GM12878 (cell line): ENCODE data around the gene POLR1H. TPM values are rescaled to one million over a fixed set of nuclear protein-coding genes. Genes with fewer than 3 reads are reported as not detected.

ENCODE experiments used
- ATAC-seq: fragments of 200-7000 bp; cut with Tn5 transposase; 3 replicates; pipeline ENCODE4 v1.9.1; 2020; ENCODE audit warnings: mild to moderate bottlenecking, moderate library complexity
- BruUV-seq: library from RNA; stranded (reverse); fragments of 400-500 nt; replicated peaks from 2 replicates; lab custom pipeline; 2021; lab: Mats Ljungman, UMichigan
- CTCF ChIA-PET: fragments of 300-600 bp; sonication (Branson Sonifier 250); formaldehyde crosslinking; extraction: SDS; loops from one replicate; lab custom pipeline; 2021; ENCODE audit warnings: inconsistent platforms; lab: Yijun Ruan, JAX
- POLR2A ChIA-PET: fragments of 350-600 bp; formaldehyde crosslinking; extraction: SDS; loops from one replicate; lab custom pipeline; 2021; ENCODE audit warnings: inconsistent platforms; lab: Charles Lee
- RAD21 ChIA-PET: fragments of 300-600 bp; sonication (Branson Sonifier 250); formaldehyde crosslinking; loops from one replicate; lab custom pipeline; 2023; ENCODE audit warnings: antibody characterized with exemption; ENCODE audit not compliant: unreplicated experiment; lab: Charles Lee
- SMC1A ChIA-PET: fragments of 300-600 bp; sonication (Branson Sonifier 250); formaldehyde crosslinking; loops from one replicate; lab custom pipeline; 2023; ENCODE audit not compliant: unreplicated experiment, uncharacterized antibody; lab: Charles Lee
- DNase-seq: peaks from one replicate; pipeline ENCODE4 v3.0.0-alpha.2; 2011; ENCODE audit warnings: low read depth, low spot score
- FAIRE-seq: peaks from 3 replicates; lab custom pipeline; 2011; peaks lifted over from hg19 to GRCh38; lab: Jason Lieb, UNC
- H2AFZ ChIP-seq: 2 replicates; pipeline ENCODE4 v1.6.0; 2011; ENCODE audit warnings: low read depth, low read length, control low read depth; ENCODE audit not compliant: control insufficient read depth
- H3K27ac ChIP-seq: 2 replicates; pipeline ENCODE4 v1.5.1; 2011; ENCODE audit warnings: control low read depth; ENCODE audit not compliant: control insufficient read depth, insufficient read depth
- H3K27me3 ChIP-seq, 2 experiments: replicated peaks in 1 of 2; 2 replicates each; pipeline versions ENCODE4 v1.6.0 to v1.6.1; 2011; ENCODE audit warnings: low read length in 1 of 2; ENCODE audit not compliant: control insufficient read depth in 2 of 2, insufficient read depth in 2 of 2
- H3K36me3 ChIP-seq, 2 experiments: 2 replicates each; pipeline ENCODE4 v1.5.1; 2011; ENCODE audit warnings: low read length in 1 of 2; ENCODE audit not compliant: control insufficient read depth in 2 of 2, insufficient read depth in 2 of 2
- H3K4me1 ChIP-seq: 2 replicates; pipeline ENCODE4 v1.6.1; 2011; ENCODE audit warnings: mild to moderate bottlenecking, low read length, moderate library complexity, mixed read lengths; ENCODE audit not compliant: control insufficient read depth, insufficient read depth
- H3K4me2 ChIP-seq: 2 replicates; pipeline ENCODE4 v1.6.0; 2011; ENCODE audit warnings: control low read depth; ENCODE audit not compliant: control insufficient read depth, insufficient read depth
- H3K4me3 ChIP-seq: fragments of 200-600 bp; sonication (generic); 2 replicates; pipeline ENCODE4 v1.5.1; 2016
- H3K79me2 ChIP-seq: 2 replicates; pipeline ENCODE4 v1.6.0; 2011; ENCODE audit warnings: low read length; ENCODE audit not compliant: control insufficient read depth, insufficient read depth
- H3K9ac ChIP-seq: 2 replicates; pipeline ENCODE4 v1.8.0; 2011; ENCODE audit warnings: low read length, control low read depth, mixed read lengths; ENCODE audit not compliant: control insufficient read depth, insufficient read depth
- H3K9me3 ChIP-seq: replicated peaks from 3 replicates; pipeline ENCODE4 v1.5.1; 2011; ENCODE audit warnings: mild to moderate bottlenecking, low read length; ENCODE audit not compliant: control insufficient read depth, insufficient read depth
- H4K20me1 ChIP-seq: 2 replicates; pipeline ENCODE4 v1.6.0; 2011; ENCODE audit not compliant: control insufficient read depth, insufficient read depth
- BMI1 ChIP-seq: fragments of 450-650 bp; IDR thresholded peaks from 2 replicates; pipeline ENCODE4 v1.6.1; 2016; ENCODE audit warnings: mild to moderate bottlenecking, moderate library complexity, borderline replicate concordance
- HDGF ChIP-seq: fragments of 450-650 bp; IDR thresholded peaks from 2 replicates; pipeline ENCODE4 v1.6.1; 2016; ENCODE audit warnings: antibody characterized with exemption
- JUND ChIP-seq: IDR thresholded peaks from 2 replicates; pipeline ENCODE4 v1.6.1; 2012; ENCODE audit warnings: low read depth, mild to moderate bottlenecking, low read length, improper control_type of control experiment, moderate library complexity
- MEF2B ChIP-seq: fragments of 450-650 bp; IDR thresholded peaks from 2 replicates; pipeline ENCODE4 v1.6.1; 2018; ENCODE audit warnings: mild to moderate bottlenecking, moderate library complexity; ENCODE audit not compliant: partially characterized antibody, poor library complexity, severe bottlenecking
- MYB ChIP-seq: fragments of 150-350 bp; IDR thresholded peaks from 2 replicates; pipeline ENCODE4 v1.6.1; 2014; ENCODE audit warnings: mild to moderate bottlenecking, low read depth, low read length, borderline replicate concordance
- YBX1 ChIP-seq: fragments of 450-650 bp; IDR thresholded peaks from 2 replicates; pipeline ENCODE4 v1.6.1; 2016; ENCODE audit warnings: antibody characterized with exemption
- WGBS: methylation state at CpG from one replicate; pipeline ENCODE4 v1.1.6; 2016; ENCODE audit warnings: low lambda C conversion rate; ENCODE audit not compliant: insufficient replicate concordance, insufficient coverage; ENCODE audit errors: missing lambda C conversion rate; 5-methylcytosine and 5-hydroxymethylcytosine counted together
- in situ Hi-C: fragments of 300-500 bp; cut with MboI; formaldehyde crosslinking; loops from 9 replicates; pipeline ENCODE4 v1.14.3; 2018; ENCODE audit warnings: mixed read lengths
- intact Hi-C: fragments of 100-400 bp; cut with micrococcal nuclease; formaldehyde crosslinking; loops from one replicate; pipeline ENCODE4 v1.14.2; 2022; ENCODE audit not compliant: unreplicated experiment
- polyA plus RNA-seq, 11 experiments: library from polyadenylated mRNA; depleted of rRNA in 4 of 11; unstranded in 6 of 11; stranded (reverse) in 5 of 11; fragments of >200 nt; fragmentation: Nextera tagmentation in 4 of 11; fragmentation: Illumina TruSeq in 1 of 11; extraction: Ambion mirVana in 4 of 11; extraction: Trizol in 1 of 11; gene quantifications; 1 replicate in 1 of 11; 2 replicates in 10 of 11; pipeline versions ENCODE4 v1.2.1 to v1.2.3, GENCODE V29; 2011 to 2016; ENCODE audit warnings: inconsistent platforms in 2 of 11, missing spikeins in 2 of 11, low read depth in 1 of 11
- total RNA-seq, 4 experiments: library from RNA; depleted of rRNA in 3 of 4; stranded (reverse); fragments of >200 nt in 3 of 4; fragmentation: Illumina TruSeq in 1 of 4; extraction: Trizol in 1 of 4; gene quantifications; 2 replicates each; pipeline versions ENCODE4 v1.2.1 to v1.2.3, GENCODE V29; 2013 to 2021
- TF ChIP-seq, protein P1 (sequence below): fragments of 450-650 bp; IDR thresholded peaks from 2 replicates; pipeline ENCODE4 v1.6.1; 2017; ENCODE audit warnings: borderline replicate concordance
- TF ChIP-seq, protein P2 (sequence below): fragments of 450-650 bp; IDR thresholded peaks from 2 replicates; pipeline ENCODE4 v1.6.1; 2016; ENCODE audit warnings: mild to moderate bottlenecking

The POLR1H gene
- total and polyA plus RNA-seq, 10 of the 15 experiments (the other 5 are each of a cell fraction or from before 2014, with no cell fraction given) = 50.6 to 160 (median 77.7) TPM

DNA sequence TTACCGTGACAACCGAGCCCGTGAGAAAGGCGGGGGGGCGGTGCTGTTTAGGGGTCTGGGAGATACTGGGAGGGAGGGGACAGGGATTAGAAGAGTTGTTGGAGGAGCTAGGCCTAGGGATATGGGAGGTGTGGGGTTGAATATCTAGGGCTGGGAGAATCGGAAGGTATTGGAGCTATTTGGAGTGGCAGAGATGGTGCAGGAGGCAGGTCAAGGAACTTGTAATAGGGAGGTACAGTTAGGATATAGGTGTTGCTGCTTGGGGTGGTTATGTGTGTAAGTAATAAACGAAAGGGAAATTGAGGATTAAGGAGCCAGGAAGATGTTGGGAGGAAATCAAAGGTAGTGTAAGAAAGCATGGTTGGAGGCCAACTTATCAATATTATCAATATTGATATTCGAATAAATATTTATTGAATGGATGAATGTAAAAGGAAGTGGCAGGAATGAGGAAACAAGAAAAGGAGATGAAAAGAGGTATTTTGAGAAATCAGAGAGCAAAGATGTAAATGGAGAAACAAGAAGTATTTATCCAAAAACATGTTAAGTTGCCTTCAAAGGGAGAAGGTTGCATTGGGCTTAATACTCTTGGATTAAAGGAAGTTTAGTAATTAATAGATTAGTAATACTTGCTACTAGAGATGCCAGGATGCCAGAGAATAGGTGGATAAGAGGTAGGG lies 6.5 kb downstream of the POLR1H start:
- POLR2A ChIA-PET = interaction anchor here (0.8 to 1.6 kb wide), 2 partner anchors 10 to 34 kb away, joined by 3 read pairs; no protein-coding TSS in a partner anchor
- H3K36me3 ChIP-seq = no peaks in the 10 kb centered on the region
- H4K20me1 ChIP-seq = no peaks in the 10 kb centered on the region
- H3K4me1 ChIP-seq = no peaks in the 10 kb centered on the region
- peak overlapping the region; percentile 88 for H3K27ac ChIP-seq
- no peaks in the 10 kb centered on the region for H3K9me3 ChIP-seq
- peak overlapping the region; percentile 68 for H3K4me2 ChIP-seq
- TSS peak; percentile 46 for BruUV-seq
- FAIRE-seq (no peak), ATAC-seq (no peak), DNase-seq (no peak)
- TF ChIP-seq JUND (no peak), HDGF (peak; percentile 75), YBX1 (0 out of 2 replicates have a peak, but pooled peaks have one; percentile 38), BMI1 (peak; percentile 98), MYB (no peak), MEF2B (peak; percentile 26)
- TF ChIP-seq, protein P1, sequence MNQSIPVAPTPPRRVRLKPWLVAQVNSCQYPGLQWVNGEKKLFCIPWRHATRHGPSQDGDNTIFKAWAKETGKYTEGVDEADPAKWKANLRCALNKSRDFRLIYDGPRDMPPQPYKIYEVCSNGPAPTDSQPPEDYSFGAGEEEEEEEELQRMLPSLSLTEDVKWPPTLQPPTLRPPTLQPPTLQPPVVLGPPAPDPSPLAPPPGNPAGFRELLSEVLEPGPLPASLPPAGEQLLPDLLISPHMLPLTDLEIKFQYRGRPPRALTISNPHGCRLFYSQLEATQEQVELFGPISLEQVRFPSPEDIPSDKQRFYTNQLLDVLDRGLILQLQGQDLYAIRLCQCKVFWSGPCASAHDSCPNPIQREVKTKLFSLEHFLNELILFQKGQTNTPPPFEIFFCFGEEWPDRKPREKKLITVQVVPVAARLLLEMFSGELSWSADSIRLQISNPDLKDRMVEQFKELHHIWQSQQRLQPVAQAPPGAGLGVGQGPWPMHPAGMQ = peak; percentile 41; the same call in 1 of the 2 replicates
- TF ChIP-seq, protein P2, sequence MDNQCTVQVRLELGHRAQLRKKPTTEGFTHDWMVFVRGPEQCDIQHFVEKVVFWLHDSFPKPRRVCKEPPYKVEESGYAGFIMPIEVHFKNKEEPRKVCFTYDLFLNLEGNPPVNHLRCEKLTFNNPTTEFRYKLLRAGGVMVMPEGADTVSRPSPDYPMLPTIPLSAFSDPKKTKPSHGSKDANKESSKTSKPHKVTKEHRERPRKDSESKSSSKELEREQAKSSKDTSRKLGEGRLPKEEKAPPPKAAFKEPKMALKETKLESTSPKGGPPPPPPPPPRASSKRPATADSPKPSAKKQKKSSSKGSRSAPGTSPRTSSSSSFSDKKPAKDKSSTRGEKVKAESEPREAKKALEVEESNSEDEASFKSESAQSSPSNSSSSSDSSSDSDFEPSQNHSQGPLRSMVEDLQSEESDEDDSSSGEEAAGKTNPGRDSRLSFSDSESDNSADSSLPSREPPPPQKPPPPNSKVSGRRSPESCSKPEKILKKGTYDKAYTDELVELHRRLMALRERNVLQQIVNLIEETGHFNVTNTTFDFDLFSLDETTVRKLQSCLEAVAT = 0 out of 2 replicates have a peak, but pooled peaks have one; percentile 21
- SMC1A ChIA-PET = interaction anchor here (1.1 to 2.4 kb wide), 5 partner anchors 29 to 100 kb away, joined by 3 to 15 read pairs (median 5); no protein-coding TSS in a partner anchor
- intact Hi-C loops (no loop called here), in situ Hi-C loops (no loop called here)
- RAD21 ChIA-PET = interaction anchor here (1.3 to 3.2 kb wide), 3 partner anchors 29 to 63 kb away, joined by 3 to 18 read pairs (median 14); no protein-coding TSS in a partner anchor
- H2AFZ ChIP-seq = peak overlapping the region; percentile 87
- CTCF ChIA-PET = interaction anchor here (0.9 to 3.2 kb wide), 2 partner anchors 34 to 36 kb away, joined by 4 to 19 read pairs; no protein-coding TSS in a partner anchor
- H3K9ac ChIP-seq = peak overlapping the region; percentile 41
- H3K4me3 ChIP-seq = peak overlapping the region; percentile 84
- H3K27me3 ChIP-seq = peaks cover 0 to 3% of the 10 kb centered on the region in 2 experiments; a peak in 2 of 4 replicates
- 0% methylated on average over 8 of the region's 8 CpGs for WGBS
- H3K79me2 ChIP-seq = peaks cover 14% of the 10 kb centered on the region
